ENCODE measurements around the gene COX17.
"Not testable (repeated sequence)": the region's sequence is repeated elsewhere in the genome, so short reads cannot be mapped to it uniquely, and the experiment has no call there.

COX17 gene

GRCh38 chr3:119676771-119677640, at the start of gene COX17:
Gene COX17, minus strand, starts transcription at chr3:119677406. Its CDS starts 96 bp downstream, at chr3:119677310.
- peak; percentile 98 for DNase-seq

- DNase-seq, result no peak
These were observed 49.7 kb upstream of the COX17 start for GRCh38 chr3:119726909-119727308.

- DNase-seq, result no peak
These were observed 45.8 kb upstream of the COX17 start for GRCh38 chr3:119723022-119723421.

- no peak for DNase-seq
These were observed 40.3 kb upstream of the COX17 start for GRCh38 chr3:119717520-119717919.

GRCh38 chr3:119716998-119717397, 39.8 kb upstream of the COX17 start:
- DNase-seq, result no peak

GRCh38 chr3:119715105-119715504, 37.9 kb upstream of the COX17 start:
- DNase-seq, result no peak

GRCh38 chr3:119703820-119704531, 26.8 kb upstream of the COX17 start:
- no peak for DNase-seq

- DNase-seq, result peak; percentile 91
These were observed 25.6 kb upstream of the COX17 start, which contains the start of gene CFAP91 for GRCh38 chr3:119702530-119703527. Gene CFAP91, plus strand, starts transcription at chr3:119703022. Its CDS starts 77 bp downstream, at chr3:119703099.

- DNase-seq, result peak; percentile 16
These were observed 23.9 kb upstream of the COX17 start for GRCh38 chr3:119700920-119701734.

- DNase-seq, result peak; percentile 70
These were observed 23.2 kb upstream of the COX17 start for GRCh38 chr3:119700269-119700919.

GRCh38 chr3:119697394-119697793, 20.2 kb upstream of the COX17 start:
- DNase-seq, result no peak

- no peak for DNase-seq
These were observed 18.3 kb upstream of the COX17 start for GRCh38 chr3:119695480-119695879.

- DNase-seq, result no peak
These were observed 12.9 kb upstream of the COX17 start for GRCh38 chr3:119690043-119690656.

- DNase-seq, result no peak
These were observed 6.2 kb upstream of the COX17 start for GRCh38 chr3:119683421-119683820.

GRCh38 chr3:119681279-119681678, 4.1 kb upstream of the COX17 start:
- peak; percentile 44 for DNase-seq

- no peak for DNase-seq
These were observed 2.7 kb upstream of the COX17 start for GRCh38 chr3:119679874-119680273.

- not testable (repeated sequence) for DNase-seq
These were observed 1.0 kb upstream of the COX17 start for GRCh38 chr3:119678209-119678608.

GRCh38 chr3:119677641-119677934, 382 bp upstream of the COX17 start:
- no peak for DNase-seq

GRCh38 chr3:119676020-119676419, 1.2 kb downstream of the COX17 start:
- DNase-seq, result no peak

GRCh38 chr3:119675188-119675874, 1.9 kb downstream of the COX17 start:
- DNase-seq, result no peak
